GM11168 (cell line): ENCODE results near the gene TRMU.

Source experiments
- in situ Hi-C: fragments of 300-500 bp; cut with MboI; formaldehyde crosslinking; loops from one replicate; pipeline ENCODE4 v1.12.0; 2022; ENCODE audit warnings: low sequenced_read_pairs; ENCODE audit not compliant: unreplicated experiment

TRMU gene

GRCh38 chr22:46366801-46367706 is 31.5 kb downstream of the TRMU start:
- in situ Hi-C loops = loop anchor here (5.0 kb wide), 1 partner anchor 165 kb away; no protein-coding TSS in a partner anchor

GRCh38 chr22:46367707-46368191 is 32.2 kb downstream of the TRMU start:
- in situ Hi-C loops = loop anchor here (5.0 kb wide), 1 partner anchor 165 kb away; no protein-coding TSS in a partner anchor

- in situ Hi-C loops = loop anchor here (5.0 kb wide), 1 partner anchor 164 kb away; no protein-coding TSS in a partner anchor
Observed at GRCh38 chr22:46368422-46368821, 32.9 kb downstream of the TRMU start.

GRCh38 chr22:46368871-46369715 is 33.6 kb downstream of the TRMU start:
- in situ Hi-C loops = loop anchor here (5.0 kb wide), 1 partner anchor 163 kb away; no protein-coding TSS in a partner anchor

GRCh38 chr22:46369716-46370583 is 34.4 kb downstream of the TRMU start:
- in situ Hi-C loops = loop anchor here (5.0 kb wide), 1 partner anchor 162 kb away; no protein-coding TSS in a partner anchor

- in situ Hi-C loops = no loop called here
Observed at GRCh38 chr22:46370584-46371291, 35.2 kb downstream of the TRMU start.

GRCh38 chr22:46371623-46372226 is 36.2 kb downstream of the TRMU start:
- in situ Hi-C loops = no loop called here

GRCh38 chr22:46372686-46373085 is 37.2 kb downstream of the TRMU start:
- in situ Hi-C loops = no loop called here

- in situ Hi-C loops = no loop called here
Observed at GRCh38 chr22:46373159-46373558, 37.6 kb downstream of the TRMU start.

GRCh38 chr22:46373921-46374662 is 38.6 kb downstream of the TRMU start:
- in situ Hi-C loops = no loop called here

GRCh38 chr22:46374663-46375474 is 39.4 kb downstream of the TRMU start:
- in situ Hi-C loops = no loop called here

GRCh38 chr22:46376111-46376510 is 40.6 kb downstream of the TRMU start:
- in situ Hi-C loops = no loop called here

- in situ Hi-C loops = no loop called here
Observed at GRCh38 chr22:46376908-46377524, 41.5 kb downstream of the TRMU start.

- in situ Hi-C loops = no loop called here
Observed at GRCh38 chr22:46377525-46378425, 42.3 kb downstream of the TRMU start.

- in situ Hi-C loops = no loop called here
Observed at GRCh38 chr22:46378426-46379065, 43.0 kb downstream of the TRMU start.
